HepG2 (cell line): Measurements from ENCODE around the gene ACSS2. TPM values are rescaled to one million over a fixed set of nuclear protein-coding genes. Genes with fewer than 3 reads are reported as not detected.

Experiments used
- ATF1 ChIP-seq: IDR thresholded peaks from 2 replicates; pipeline ENCODE4 v1.6.1; 2016; ENCODE audit warnings: mild to moderate bottlenecking, control low read depth
- CEBPZ ChIP-seq: IDR thresholded peaks from 2 replicates; pipeline ENCODE4 v1.6.1; 2012; ENCODE audit warnings: low read length, improper control_type of control experiment
- ERF ChIP-seq: IDR thresholded peaks from 2 replicates; pipeline ENCODE4 v1.6.1; 2018; ENCODE audit warnings: missing biosample characterization, missing genetic modification reagents
- HBP1 ChIP-seq: IDR thresholded peaks from 2 replicates; pipeline ENCODE4 v1.6.1; 2016; ENCODE audit warnings: low read depth, control low read depth
- NFYB ChIP-seq: sonication (generic); formaldehyde crosslinking; IDR thresholded peaks from 2 replicates; pipeline ENCODE4 v1.4.0; 2020; ENCODE audit warnings: missing genetic modification reagents
- PREB ChIP-seq: sonication (generic); formaldehyde crosslinking; IDR thresholded peaks from 2 replicates; pipeline ENCODE4 v1.4.0; 2020; ENCODE audit warnings: missing genetic modification reagents
- SYNCRIP ChIP-seq: fragments of 200-400 bp; formaldehyde crosslinking; IDR thresholded peaks from 2 replicates; pipeline ENCODE4 v1.6.1; 2018; ENCODE audit warnings: mild to moderate bottlenecking, low read depth, low read length; ENCODE audit not compliant: insufficient read depth
- TAF1 ChIP-seq: sonication (generic); formaldehyde crosslinking; IDR thresholded peaks from 2 replicates; pipeline ENCODE4 v1.4.0; 2020; ENCODE audit warnings: missing genetic modification reagents
- TAF15 ChIP-seq: fragments of 200-400 bp; formaldehyde crosslinking; IDR thresholded peaks from one replicate; pipeline ENCODE4 v1.6.1; 2018; ENCODE audit warnings: mild to moderate bottlenecking, low read depth, low read length; ENCODE audit not compliant: poor library complexity, severe bottlenecking
- TOPORS ChIP-seq: sonication (generic); formaldehyde crosslinking; IDR thresholded peaks from 2 replicates; pipeline ENCODE4 v1.8.0; 2023; ENCODE audit warnings: mild to moderate bottlenecking, missing genetic modification reagents
- ZBTB4 ChIP-seq: sonication (generic); formaldehyde crosslinking; IDR thresholded peaks from 2 replicates; pipeline ENCODE4 v1.4.0; 2020; ENCODE audit warnings: missing genetic modification reagents, mild to moderate bottlenecking, borderline replicate concordance
- ZC3H4 ChIP-seq: sonication (generic); formaldehyde crosslinking; IDR thresholded peaks from 2 replicates; pipeline ENCODE4 v1.4.0; 2020; ENCODE audit warnings: missing genetic modification reagents, borderline replicate concordance
- ZFYVE20 ChIP-seq: sonication (generic); formaldehyde crosslinking; IDR thresholded peaks from 2 replicates; pipeline ENCODE4 v1.8.0; 2023; ENCODE audit warnings: low read depth, mild to moderate bottlenecking, moderate library complexity, missing genetic modification reagents, borderline replicate concordance
- ZNF296 ChIP-seq: sonication (generic); formaldehyde crosslinking; conservative IDR thresholded peaks from 2 replicates; pipeline ENCODE4 v1.5.0; 2020; ENCODE audit warnings: mild to moderate bottlenecking, missing genetic modification reagents
- ZNF30 ChIP-seq: sonication (generic); formaldehyde crosslinking; IDR thresholded peaks from 2 replicates; pipeline ENCODE4 v1.5.0; 2020; ENCODE audit warnings: mild to moderate bottlenecking, missing genetic modification reagents
- ZNF800 ChIP-seq: sonication (generic); formaldehyde crosslinking; IDR thresholded peaks from 2 replicates; pipeline ENCODE4 v1.4.0; 2020; ENCODE audit warnings: missing genetic modification reagents
- polyA plus RNA-seq, 8 experiments: library from polyadenylated mRNA; depleted of rRNA in 3 of 8; stranded (reverse) in 7 of 8; unstranded in 1 of 8; fragments of >200 nt; fragmentation: Illumina TruSeq in 4 of 8; extraction: Trizol in 4 of 8; gene quantifications; 2 replicates each; pipeline versions ENCODE4 v1.2.1 to v1.2.3, GENCODE V29; 2011 to 2016; ENCODE audit warnings: low read depth in 4 of 8, missing spikeins in 1 of 8, mixed read lengths in 1 of 8; ENCODE audit not compliant: insufficient read depth in 1 of 8
- total RNA-seq, 5 experiments: library from RNA; depleted of rRNA; stranded (reverse); fragments of >200 nt; fragmentation: Illumina TruSeq; extraction: Trizol; gene quantifications; 2 replicates each; pipeline ENCODE4 v1.2.3, GENCODE V29; 2016; ENCODE audit warnings: low read depth in 1 of 5

The ACSS2 gene
- total and polyA plus RNA-seq, 2 of the 13 experiments (the other 11 are each of a cell fraction or from before 2014, with no cell fraction given) = 72.8 to 89.7 TPM

- TF ChIP-seq ZNF800 (CRISPR knock-in tag) (peak; percentile 90), CEBPZ (no peak), ZFYVE20 (CRISPR knock-in tag) (no peak), TAF1 (CRISPR knock-in tag) (peak; percentile 80), TOPORS (CRISPR knock-in tag) (no peak; the same call in none of the 2 replicates), ZBTB4 (CRISPR knock-in tag) (no peak; the same call in 1 of the 2 replicates), ERF (CRISPR knock-in tag) (peak; percentile 98), PREB (no peak), ZNF30 (CRISPR knock-in tag) (no peak), ZNF296 (CRISPR knock-in tag) (peak; percentile 48; the same call in 1 of the 2 replicates), SYNCRIP (no peak), NFYB (CRISPR knock-in tag) (peak; percentile 25; the same call in 1 of the 2 replicates), ZC3H4 (CRISPR knock-in tag) (peak; percentile 79; the same call in 1 of the 2 replicates), TAF15 (no peak), HBP1 (CRISPR knock-in tag) (no peak; the same call in 1 of the 2 replicates), ATF1 (CRISPR knock-in tag) (no peak)
Observed at GRCh38 chr20:34872622-34873224, 3.7 kb upstream of the ACSS2 start, which contains the start of gene GGT7 (continued).
